NCI-H1417 (cell line): Measurements from ENCODE around the gene PAPPA.

Experiments used
- DNase-seq, 3 experiments: peaks; one replicate each; lab custom pipeline; 2025; lab: John Stamatoyannopoulos, UW

PAPPA gene, protein sequence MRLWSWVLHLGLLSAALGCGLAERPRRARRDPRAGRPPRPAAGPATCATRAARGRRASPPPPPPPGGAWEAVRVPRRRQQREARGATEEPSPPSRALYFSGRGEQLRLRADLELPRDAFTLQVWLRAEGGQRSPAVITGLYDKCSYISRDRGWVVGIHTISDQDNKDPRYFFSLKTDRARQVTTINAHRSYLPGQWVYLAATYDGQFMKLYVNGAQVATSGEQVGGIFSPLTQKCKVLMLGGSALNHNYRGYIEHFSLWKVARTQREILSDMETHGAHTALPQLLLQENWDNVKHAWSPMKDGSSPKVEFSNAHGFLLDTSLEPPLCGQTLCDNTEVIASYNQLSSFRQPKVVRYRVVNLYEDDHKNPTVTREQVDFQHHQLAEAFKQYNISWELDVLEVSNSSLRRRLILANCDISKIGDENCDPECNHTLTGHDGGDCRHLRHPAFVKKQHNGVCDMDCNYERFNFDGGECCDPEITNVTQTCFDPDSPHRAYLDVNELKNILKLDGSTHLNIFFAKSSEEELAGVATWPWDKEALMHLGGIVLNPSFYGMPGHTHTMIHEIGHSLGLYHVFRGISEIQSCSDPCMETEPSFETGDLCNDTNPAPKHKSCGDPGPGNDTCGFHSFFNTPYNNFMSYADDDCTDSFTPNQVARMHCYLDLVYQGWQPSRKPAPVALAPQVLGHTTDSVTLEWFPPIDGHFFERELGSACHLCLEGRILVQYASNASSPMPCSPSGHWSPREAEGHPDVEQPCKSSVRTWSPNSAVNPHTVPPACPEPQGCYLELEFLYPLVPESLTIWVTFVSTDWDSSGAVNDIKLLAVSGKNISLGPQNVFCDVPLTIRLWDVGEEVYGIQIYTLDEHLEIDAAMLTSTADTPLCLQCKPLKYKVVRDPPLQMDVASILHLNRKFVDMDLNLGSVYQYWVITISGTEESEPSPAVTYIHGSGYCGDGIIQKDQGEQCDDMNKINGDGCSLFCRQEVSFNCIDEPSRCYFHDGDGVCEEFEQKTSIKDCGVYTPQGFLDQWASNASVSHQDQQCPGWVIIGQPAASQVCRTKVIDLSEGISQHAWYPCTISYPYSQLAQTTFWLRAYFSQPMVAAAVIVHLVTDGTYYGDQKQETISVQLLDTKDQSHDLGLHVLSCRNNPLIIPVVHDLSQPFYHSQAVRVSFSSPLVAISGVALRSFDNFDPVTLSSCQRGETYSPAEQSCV (N-terminal part only)

DNA sequence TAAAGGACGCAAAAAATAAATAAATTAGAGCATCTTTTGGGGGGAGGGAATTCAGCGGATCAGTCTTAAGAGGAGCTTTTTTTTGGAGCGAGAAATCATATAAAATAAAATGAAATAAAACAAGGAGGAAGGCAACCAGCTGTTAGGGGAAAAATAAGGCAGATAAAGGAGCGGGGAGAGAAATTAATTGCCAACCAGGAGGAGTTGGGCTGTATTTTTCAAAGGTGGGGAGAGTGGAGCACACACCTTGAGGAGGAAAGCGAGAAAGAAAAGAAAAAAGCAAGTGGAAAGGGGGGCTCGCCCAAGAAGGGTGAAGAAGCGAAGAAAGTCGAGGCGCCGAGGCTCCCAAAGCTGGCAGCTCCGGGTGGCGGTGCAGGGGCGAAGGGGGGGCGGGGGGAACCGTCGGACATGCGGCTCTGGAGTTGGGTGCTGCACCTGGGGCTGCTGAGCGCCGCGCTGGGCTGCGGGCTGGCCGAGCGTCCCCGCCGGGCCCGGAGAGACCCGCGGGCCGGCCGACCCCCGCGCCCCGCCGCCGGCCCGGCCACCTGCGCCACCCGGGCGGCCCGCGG lies at the start of gene PAPPA:
TSS of gene PAPPA (plus strand) at position 27 of the 569 bp plus-strand sequence. CDS start at position 409, 382 bp downstream.
- peak in 2 of 3 experiments; percentile 54 to 57 for DNase-seq

DNA sequence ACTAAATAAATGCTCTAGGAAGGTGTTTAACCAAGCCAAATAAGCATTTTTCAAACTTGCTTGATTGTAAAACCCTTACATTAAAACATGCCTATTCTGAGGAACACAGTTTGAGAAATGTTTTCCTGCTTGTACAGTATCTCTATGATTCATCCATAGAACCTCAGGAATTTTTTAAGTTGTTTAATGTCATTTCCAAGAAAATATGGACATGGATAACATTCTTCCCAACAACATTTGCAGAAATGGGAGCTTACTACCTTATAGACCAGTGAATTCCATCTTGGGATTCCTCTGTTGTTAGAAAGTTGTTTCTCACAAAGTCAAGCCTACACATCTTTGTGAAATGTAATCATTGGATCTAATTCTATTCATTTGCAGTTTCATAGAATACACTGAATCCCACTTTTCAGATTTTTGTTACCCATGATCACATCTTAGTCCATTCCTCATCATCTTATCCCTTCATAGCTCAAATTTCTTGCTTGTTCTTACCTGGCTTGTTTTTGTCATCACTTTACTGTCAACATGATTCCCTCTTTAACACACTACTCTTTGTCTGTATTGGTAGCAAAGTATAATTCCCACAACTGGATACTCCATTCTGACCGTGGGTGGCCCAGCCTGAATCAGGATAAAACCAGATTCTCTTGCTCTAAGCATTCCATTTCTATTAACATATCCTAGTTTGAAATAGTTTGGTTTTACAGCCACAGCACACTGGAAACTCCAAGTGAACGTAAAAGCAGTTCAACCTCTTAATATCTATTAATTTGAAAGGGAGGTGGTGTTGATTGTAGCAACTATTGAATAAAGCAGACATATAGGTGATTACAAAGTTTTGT lies 49.4 kb upstream of the PAPPA start:
- no peak for DNase-seq

DNA sequence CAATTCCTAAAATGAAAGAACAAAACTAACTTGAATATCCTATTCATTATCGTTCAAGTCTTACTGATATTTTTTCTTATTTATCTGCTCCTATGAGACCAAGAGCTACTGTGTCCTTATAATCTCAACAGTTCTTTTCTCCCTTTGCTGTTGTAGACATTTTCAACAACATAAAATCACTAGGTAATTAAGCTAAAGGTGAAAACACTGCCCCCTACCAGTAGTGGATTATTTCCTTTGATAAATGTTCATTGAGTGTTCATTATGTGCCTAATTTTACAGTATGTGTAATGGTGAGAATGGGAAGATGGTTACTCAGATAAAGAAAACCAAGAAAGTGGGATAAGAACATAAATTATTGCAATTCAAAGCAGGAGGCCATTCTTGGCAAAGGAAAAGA lies 41.4 kb upstream of the PAPPA start:
- peak in 1 of 3 experiments; percentile 32 for DNase-seq

DNA sequence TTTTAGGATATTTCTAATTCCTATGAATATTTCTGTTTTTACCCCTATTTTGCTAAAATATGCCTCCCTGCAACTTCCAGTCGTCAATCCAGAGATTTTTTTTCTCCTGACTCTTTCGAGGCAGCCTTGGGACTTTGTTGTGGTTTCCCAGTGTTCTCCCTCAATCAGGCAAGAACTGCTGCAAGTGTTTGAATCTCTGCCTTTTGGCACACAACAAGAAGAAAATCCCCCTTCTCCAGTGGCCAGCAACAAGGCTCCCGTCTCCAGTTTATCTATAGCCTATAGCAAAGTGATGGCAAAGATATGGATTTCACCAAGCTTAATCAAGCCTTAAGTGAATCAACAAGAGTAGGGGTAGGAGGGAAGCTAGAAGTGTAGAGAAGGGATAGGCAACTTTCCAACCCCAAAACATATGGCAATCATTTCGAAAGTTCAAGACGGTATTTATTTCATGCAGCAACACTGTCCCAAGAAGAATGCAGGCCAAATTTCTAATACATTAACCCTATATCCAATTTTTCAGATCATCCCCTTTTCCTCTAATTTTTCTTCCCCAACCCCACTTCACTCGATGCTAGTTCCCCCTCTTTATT lies 37.7 kb upstream of the PAPPA start:
- no peak for DNase-seq

DNA sequence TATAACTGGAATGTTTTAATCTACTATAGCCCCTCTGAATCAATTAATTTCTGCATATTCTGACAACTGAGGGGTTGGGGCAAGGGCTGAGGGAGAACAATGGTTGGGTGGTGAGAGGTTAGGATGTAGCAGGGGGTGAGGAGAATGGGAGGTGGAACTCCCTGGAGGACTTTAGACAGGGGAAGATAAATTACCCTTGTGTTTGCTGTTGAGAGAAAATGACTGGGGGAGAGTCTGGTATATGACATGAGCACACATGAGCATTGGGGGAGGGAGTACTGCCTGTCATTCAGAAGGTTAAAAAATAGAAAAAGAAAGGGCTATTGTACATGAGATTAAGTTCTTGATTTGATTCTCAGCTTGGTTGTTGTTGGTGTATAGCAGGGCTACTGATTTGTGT lies 37.2 kb upstream of the PAPPA start:
- DNase-seq: peak in 2 of 3 experiments; percentile 22 to 64

DNA sequence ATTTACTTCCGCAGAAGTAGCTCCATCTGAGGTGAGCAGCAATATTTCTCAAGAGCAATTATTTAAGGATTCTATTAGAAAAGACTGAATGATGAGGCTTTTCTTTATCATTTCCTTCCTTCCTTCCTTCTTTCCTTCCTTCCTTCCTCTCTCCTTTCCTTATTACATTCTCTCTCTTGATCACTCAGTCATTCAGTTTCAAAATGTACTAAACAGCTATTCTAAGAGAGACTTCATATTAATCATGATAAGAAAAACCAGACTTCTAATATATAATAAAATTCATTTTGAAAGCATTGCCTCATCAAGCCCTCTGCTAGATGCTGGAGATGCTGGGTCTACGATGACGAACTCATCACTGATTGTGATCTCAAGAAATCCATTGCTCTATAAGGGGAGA lies 30.4 kb upstream of the PAPPA start:
- no peak for DNase-seq

DNA sequence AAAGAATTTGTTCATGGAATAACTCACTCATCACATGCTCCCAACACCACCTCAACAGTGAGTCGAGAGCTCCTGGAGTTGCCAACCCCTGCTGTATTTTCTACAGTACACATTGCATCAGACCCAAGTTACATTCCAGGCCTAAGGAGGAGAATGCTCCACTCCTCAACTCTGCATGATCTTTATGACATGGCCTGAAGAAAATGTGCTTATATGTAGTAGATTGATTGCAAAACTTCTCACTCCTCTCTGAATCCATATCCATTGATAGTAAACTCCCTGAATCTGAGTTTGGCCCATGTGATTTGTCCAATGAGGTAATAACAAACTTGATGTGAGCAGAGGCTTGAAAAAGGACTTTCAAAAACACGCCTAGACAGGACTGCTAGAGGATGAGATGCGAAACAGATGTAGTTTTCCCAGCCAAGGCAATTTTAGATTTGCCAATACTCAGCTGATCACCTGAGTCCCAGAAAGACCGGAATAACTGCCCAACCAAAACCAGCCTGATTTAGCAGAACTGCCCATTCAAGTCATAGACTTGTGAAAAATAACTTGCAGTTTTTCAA lies 29.0 kb upstream of the PAPPA start:
- DNase-seq: no peak

DNA sequence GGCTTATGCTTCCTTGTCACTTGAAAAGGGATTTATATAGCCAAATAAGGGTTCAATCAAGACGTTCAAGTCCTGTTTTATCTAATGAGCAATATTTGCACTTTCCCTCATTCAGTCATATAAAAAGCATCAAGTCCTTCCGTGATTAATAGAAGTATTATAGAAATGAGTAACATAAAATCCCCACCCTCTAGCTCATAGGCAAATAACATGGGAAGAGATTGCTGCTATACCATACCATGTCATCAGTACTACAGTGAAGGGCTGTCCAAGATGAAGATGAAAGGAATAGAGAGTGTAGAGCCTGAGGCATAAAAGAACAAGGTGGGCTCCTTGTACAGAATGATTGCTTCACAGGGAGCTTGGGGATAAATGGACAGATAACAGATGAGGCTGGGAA lies 20.4 kb upstream of the PAPPA start:
- DNase-seq: no peak

DNA sequence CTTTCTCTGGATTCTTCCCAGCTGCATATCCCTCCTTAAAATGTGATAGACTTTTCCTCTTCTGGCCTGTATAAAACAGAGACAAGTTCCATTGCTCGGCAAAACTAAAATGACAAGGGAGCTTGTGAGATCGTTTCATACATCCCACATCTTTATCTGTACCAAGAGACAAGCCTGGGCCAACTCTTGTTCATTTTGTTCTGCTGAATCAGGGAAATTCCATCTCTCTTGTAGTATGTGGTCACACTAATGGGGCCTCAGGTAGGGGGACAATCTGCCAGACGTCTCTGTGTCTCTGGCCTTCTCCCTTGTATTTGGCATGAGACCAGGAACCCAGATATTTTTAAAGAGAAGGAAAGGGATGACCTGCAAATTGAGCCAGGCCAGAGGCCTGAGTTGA lies 18.6 kb upstream of the PAPPA start:
- DNase-seq: no peak

DNA sequence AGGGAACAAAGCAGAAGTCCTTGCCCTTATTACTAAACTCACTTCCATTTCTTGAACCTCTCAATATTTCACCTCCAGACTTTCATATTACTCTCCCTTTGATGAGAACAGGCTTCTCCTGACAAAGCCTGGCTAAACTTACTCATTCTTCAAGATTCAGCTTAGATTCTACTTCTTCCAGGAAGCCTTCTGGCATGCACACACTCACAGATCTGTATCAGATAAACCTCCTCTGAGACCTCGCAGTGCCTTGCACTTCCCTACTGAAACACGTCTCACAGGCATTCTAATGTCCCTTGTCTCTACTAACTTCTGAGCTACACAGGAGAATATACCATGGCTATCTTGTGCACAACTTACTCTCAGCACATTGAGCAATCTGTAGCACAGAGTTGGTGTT lies 16.6 kb upstream of the PAPPA start:
- DNase-seq: no peak

DNA sequence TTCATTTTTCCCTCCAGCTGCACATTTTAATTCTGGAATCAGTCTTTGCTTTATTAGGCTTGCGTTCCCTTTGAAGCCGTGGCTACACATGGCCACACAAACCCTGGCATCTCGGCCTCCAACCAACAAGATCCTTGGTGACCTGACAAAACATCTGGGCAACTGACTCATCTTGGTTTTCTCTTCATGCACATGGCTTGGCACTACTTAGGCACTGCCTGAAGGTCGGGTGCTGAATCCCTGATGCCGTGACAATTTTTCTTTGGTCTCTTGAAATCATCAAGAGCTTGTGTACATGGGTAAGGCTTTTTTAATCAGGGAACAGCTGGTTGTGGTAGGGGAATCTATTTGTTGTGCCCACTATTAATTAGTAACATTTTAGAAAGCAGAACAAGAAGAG lies 16.0 kb upstream of the PAPPA start:
- DNase-seq: no peak

DNA sequence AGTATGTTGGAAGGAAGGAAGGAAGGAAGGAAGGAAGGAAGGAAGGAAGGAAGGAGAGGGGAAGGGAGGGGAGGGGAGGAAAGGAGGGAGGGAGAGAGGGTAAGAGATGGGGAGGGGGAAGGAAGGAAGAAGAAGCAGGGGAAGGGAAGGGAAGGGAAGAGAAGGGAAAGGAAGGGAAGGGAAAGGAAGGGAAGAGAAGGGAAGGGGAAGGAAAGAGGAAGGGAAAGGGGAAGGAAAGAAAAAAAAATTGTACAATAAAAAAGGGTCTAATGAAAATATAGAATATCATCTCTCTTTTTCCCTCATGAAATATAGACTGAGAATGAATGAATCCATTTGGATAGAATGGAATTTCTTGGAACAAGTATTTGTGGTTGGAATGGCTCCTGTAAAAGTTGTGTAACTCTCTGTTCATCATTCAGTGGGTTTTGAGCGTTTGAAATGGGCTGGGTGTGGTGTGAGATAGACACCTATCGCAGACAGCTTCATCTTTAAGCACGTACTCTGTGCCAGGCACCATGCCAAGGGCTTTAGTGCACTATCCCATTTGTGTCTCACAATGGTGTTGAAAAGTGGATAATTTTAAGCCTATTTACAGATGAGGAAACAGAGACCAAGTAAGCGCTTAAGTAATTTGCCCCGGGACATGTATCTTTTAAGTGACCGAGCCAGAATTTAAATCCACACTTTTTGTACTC lies 11.6 kb upstream of the PAPPA start:
- no peak for DNase-seq

DNA sequence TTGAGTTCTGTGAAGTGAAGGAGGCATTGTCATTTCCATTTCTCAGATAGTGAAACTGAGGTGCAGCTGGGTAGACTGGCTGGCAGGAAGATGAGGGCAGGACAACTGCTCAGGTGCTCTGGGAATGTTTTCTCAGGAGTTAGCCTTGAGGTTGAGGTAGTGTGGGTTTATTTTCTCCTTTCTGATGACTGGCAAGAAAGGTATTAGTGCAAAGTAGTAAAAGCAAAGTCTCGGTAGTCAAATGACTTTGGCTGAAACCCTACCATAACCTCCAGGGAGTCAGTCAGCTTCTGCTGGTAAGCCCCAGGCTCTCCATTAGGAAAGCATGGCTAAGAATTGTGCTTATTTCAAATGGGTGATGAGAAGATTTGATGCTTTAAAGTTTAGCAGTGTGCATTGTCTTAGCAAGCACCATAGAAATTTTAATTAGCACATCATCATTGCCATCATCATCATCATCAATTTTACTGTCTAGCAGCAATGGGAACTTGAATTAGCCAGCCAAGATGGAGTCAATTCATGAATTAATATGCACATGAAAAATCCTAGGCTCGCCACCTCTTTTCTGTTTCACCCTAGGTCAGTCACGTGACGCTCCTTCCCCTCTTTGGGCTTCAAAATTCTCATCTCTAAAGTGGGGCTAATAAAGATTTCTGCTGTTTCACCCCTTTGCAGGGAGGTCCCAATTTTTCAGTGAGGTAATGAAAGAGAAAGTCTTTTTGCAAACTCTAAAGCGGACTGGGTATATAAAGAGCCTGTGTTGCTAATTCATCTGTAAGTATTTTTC lies 10.7 kb upstream of the PAPPA start:
- DNase-seq: no peak

DNA sequence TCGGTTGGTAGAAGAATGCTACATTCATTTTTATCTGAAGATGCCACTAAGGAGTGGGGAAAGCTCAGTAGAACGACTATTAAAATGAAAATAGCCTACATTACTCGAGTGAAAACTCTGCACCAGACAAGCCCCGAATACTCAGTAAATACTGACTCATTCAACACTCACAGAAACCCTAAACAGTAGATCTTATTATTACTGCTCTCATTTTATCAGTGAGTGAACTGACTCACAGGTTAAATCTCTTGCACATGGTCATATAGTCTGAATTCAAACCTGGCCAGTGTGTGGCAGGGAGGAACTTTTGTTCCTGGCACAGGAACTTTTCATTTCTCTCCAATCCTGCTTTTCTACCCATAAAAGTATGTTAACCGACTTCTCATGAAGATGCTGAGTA lies 9.6 kb upstream of the PAPPA start:
- DNase-seq: no peak

DNA sequence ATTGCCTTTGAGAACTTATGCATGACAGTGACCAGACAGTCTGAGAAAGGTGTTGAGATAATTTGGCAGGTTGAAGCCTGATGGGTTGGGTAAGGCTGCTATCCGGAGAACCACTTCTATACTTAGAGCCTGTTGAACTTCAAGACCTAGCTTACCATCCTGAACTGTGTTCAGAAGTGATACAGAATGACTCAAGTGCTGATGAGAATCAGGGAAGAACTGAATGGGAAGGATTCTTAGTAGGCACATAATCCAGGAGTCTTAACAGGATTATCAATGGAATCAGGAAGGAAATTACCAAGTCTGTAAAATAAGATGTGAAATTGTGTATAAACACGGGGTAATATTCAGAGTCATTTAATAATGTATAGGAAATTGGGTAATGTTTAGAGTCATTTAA lies 9.0 kb upstream of the PAPPA start:
- no peak for DNase-seq

DNA sequence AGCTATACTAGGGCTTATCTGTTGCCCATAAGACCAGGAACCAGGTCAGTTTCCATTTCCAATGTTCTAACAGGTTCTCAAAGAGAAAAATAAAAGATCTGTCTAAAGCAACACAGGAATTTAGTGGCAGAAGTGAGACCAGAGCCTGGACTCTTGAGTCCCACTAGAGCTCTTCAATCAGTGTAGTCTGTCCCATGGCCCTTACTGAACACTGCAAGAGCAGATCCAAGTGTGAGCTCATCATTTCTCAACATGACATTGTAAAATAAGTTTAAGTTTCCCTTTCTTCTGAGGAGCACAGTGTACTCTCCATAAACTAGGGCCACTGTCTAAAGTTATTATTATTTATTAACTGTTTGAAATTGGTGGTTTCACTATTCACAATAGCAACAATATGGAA lies 8.6 kb upstream of the PAPPA start:
- no peak for DNase-seq

DNA sequence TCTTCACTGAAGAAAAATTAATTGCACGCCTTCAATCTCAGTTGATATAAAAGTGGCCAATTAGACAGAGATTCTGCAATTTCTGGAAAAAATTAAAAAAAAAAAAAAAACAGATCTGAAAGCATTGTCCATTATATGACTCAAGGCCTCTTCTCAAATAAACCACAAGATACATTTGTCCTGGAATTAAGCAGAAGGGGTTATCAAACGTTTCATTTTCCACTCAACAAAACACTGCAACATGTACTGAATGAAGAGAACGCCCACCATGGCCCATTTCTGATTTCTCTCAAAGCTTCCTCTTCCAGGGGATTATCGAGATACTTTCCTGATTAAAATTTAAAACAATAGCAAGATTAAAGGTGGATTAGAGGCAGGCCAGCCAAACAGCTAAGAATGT lies 5.8 kb upstream of the PAPPA start:
- no peak for DNase-seq

DNA sequence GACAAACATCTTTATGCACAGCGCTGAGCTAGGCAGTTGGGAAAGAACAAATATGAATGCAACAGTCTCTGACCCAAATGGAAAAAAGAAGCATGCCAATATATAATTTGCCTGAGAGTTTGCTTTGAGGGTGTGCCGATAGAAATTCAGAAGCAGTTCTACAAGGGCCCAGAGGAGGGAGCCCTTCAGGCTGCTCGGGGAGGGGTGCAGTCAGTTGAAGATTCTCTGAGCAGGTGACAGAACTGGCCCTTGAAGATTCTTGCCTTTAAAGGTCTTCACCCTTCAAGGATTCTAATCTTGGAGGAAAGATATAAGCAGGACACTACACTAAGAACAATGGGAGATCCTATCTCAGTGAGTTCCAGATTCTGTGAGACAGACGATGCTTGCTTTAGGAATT lies 3.7 kb upstream of the PAPPA start:
- DNase-seq: peak in 2 of 3 experiments; percentile 22 to 56

DNA sequence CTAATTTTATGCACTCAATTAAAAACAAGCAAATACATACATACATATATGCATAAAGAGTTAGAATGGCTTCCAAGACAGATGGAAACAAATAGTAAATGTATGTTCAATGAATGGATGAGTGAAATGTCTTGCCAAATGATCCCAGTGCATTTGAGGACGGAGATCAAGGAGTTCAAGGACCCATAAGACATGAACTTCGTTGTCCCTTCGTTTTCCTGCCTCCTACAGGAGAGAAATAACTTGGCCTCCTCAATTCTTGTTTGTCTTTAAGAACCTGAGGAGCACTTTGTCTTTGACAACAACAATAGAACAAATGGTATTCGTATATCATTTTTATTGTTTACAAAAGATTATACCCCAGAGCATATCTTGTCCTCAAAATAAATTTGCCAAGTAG lies 2.4 kb upstream of the PAPPA start:
- DNase-seq: no peak
